Esophagus muscularis mucosa (tissue), 3 donors: ENCODE results near the gene LYPD6B.

Experiments
- EP300 ChIP-seq: sonication (generic); formaldehyde crosslinking; IDR thresholded peaks from one replicate; pipeline ENCODE4 v1.6.1; 2017; ENCODE audit warnings: antibody characterized with exemption
- TF ChIP-seq, protein P1 (sequence below), 3 experiments: fragments of 200-600 bp in 2 of 3; fragments of 450-650 bp in 1 of 3; sonication (generic) in 2 of 3; IDR thresholded peaks; one replicate each; pipeline ENCODE4 v1.5.1; 2017 to 2019; ENCODE audit warnings: antibody characterized with exemption in 3 of 3, mild to moderate bottlenecking in 2 of 3, moderate library complexity in 1 of 3

DNA sequence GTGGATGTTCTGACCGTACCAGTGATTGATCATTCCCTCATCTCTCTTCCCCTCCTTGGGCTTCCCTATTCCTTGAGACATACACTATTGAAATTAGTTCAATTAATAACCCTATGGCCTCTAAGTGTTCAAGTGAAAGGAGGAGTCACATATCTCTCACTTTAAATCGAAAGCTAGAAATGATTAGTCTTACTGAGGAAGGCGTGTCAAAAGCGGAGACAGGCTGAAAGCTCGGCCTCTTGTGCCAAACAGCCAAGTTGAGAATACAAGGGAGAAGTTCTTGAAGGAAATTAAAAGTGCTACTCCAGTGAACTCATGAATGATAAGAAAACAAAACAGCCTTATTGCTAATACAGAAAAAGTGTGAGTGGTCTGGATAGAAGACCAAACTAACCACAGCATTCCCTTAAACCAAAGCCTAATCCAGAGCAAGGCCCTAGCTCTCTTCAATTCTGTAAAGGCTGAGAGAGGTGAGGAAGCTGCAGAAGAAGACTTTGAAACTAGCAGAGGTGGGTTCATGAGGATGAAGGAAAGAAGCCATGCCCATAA lies 147.5 kb downstream of the LYPD6B start:
- TF ChIP-seq, protein P1, sequence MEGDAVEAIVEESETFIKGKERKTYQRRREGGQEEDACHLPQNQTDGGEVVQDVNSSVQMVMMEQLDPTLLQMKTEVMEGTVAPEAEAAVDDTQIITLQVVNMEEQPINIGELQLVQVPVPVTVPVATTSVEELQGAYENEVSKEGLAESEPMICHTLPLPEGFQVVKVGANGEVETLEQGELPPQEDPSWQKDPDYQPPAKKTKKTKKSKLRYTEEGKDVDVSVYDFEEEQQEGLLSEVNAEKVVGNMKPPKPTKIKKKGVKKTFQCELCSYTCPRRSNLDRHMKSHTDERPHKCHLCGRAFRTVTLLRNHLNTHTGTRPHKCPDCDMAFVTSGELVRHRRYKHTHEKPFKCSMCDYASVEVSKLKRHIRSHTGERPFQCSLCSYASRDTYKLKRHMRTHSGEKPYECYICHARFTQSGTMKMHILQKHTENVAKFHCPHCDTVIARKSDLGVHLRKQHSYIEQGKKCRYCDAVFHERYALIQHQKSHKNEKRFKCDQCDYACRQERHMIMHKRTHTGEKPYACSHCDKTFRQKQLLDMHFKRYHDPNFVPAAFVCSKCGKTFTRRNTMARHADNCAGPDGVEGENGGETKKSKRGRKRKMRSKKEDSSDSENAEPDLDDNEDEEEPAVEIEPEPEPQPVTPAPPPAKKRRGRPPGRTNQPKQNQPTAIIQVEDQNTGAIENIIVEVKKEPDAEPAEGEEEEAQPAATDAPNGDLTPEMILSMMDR (IDR thresholded peaks at IDR 0.05), result no peak
- no peak for TF ChIP-seq EP300
